Type B pancreatic cell (in vitro differentiated cells): ENCODE data around the gene MYL6. TPM values are rescaled to one million over a fixed set of nuclear protein-coding genes. Genes with fewer than 3 reads are reported as not detected.

ENCODE experiments used
- DNase-seq: peaks from one replicate; pipeline ENCODE4 v3.0.0; 2021; ENCODE audit warnings: mixed read lengths; ENCODE audit not compliant: unreplicated experiment; ENCODE audit errors: extremely low spot score
- H3K27ac Mint-ChIP-seq: 2 replicates; pipeline ENCODE4 v1.8.0; 2021; ENCODE audit warnings: mild to moderate bottlenecking, mixed read lengths
- H3K27me3 Mint-ChIP-seq: 2 replicates; pipeline ENCODE4 v1.8.0; 2021; ENCODE audit warnings: mixed read lengths
- H3K36me3 Mint-ChIP-seq: 2 replicates; pipeline ENCODE4 v1.8.0; 2021; ENCODE audit warnings: mixed read lengths
- H3K4me1 Mint-ChIP-seq: one replicate; pipeline ENCODE4 v1.8.0; 2021; ENCODE audit warnings: mixed read lengths; ENCODE audit not compliant: unreplicated experiment
- H3K4me3 Mint-ChIP-seq: 2 replicates; pipeline ENCODE4 v1.8.0; 2021; ENCODE audit warnings: mild to moderate bottlenecking, mixed read lengths
- H3K9me3 Mint-ChIP-seq: 2 replicates; pipeline ENCODE4 v1.8.0; 2021; ENCODE audit warnings: mixed read lengths
- CTCF ChIP-seq: fragments of 200-600 bp; sonication (generic); conservative IDR thresholded peaks from 2 replicates; pipeline ENCODE4 v1.5.0; 2021; ENCODE audit warnings: antibody characterized with exemption, mild to moderate bottlenecking
- total RNA-seq: library from RNA; stranded (reverse); gene quantifications from 2 replicates; pipeline ENCODE4 v1.2.1, GENCODE V29; 2021; ENCODE audit warnings: low replicate concordance

The MYL6 gene
- total RNA-seq, 1 donor from 2014 or later: 1,223 TPM

GRCh38 chr12:56117778-56118687 is 40.1 kb upstream of the MYL6 start, which contains the start of gene ZC3H10:
TSS of gene ZC3H10 (plus strand) at chr12:56118266. CDS start at chr12:56120563, 2,297 bp downstream.
- H3K36me3 Mint-ChIP-seq: peaks cover 27% of the 10 kb centered on the region
- H3K4me3 Mint-ChIP-seq: peak within 1 kb of the TSS; percentile 99
- TF ChIP-seq CTCF: peak; percentile 60
- H3K27ac Mint-ChIP-seq: peak within 1 kb of the TSS; percentile 98
- DNase-seq: peak; percentile 98
- H3K4me1 Mint-ChIP-seq: peaks cover 15% of the 10 kb centered on the region
- H3K27me3 Mint-ChIP-seq: peaks cover 4% of the 10 kb centered on the region
- H3K9me3 Mint-ChIP-seq: no peaks in the 10 kb centered on the region

- H3K4me3 Mint-ChIP-seq: peak overlapping the region; percentile 99
- peaks cover 21% of the 10 kb centered on the region for H3K36me3 Mint-ChIP-seq
- H3K27me3 Mint-ChIP-seq: peaks cover 4% of the 10 kb centered on the region
- DNase-seq: no peak
- no peak for TF ChIP-seq CTCF
- H3K27ac Mint-ChIP-seq: peak overlapping the region; percentile 98
- H3K9me3 Mint-ChIP-seq: no peaks in the 10 kb centered on the region
- H3K4me1 Mint-ChIP-seq: peaks cover 18% of the 10 kb centered on the region
These were observed 39.3 kb upstream of the MYL6 start for GRCh38 chr12:56118688-56119357.

- TF ChIP-seq CTCF: peak; percentile 84
- H3K4me1 Mint-ChIP-seq: peaks cover 23% of the 10 kb centered on the region
These were observed 38.8 kb upstream of the MYL6 start for GRCh38 chr12:56119361-56119796.

GRCh38 chr12:56120158-56120846 is 37.9 kb upstream of the MYL6 start:
- peak overlapping the region; percentile 46 for H3K4me3 Mint-ChIP-seq
- peaks cover 20% of the 10 kb centered on the region for H3K36me3 Mint-ChIP-seq

More at GRCh38 chr12:56119361-56119796, 38.8 kb upstream of the MYL6 start:
- Mint-ChIP-seq H3K9me3 (no peaks in the 10 kb centered on the region), H3K36me3 (peaks cover 20% of the 10 kb centered on the region), H3K4me3 (peak overlapping the region; percentile 99), H3K27ac (peak overlapping the region; percentile 98), H3K27me3 (peaks cover 4% of the 10 kb centered on the region)
- no peak for DNase-seq

More at GRCh38 chr12:56120158-56120846, 37.9 kb upstream of the MYL6 start:
- TF ChIP-seq CTCF: no peak
- Mint-ChIP-seq H3K27ac (peak overlapping the region; percentile 98), H3K4me1 (peaks cover 24% of the 10 kb centered on the region), H3K9me3 (no peaks in the 10 kb centered on the region), H3K27me3 (peaks cover 4% of the 10 kb centered on the region)
- no peak for DNase-seq
